ENCODE measurements around the gene TIPIN.

- TF ChIP-seq, protein P1, sequence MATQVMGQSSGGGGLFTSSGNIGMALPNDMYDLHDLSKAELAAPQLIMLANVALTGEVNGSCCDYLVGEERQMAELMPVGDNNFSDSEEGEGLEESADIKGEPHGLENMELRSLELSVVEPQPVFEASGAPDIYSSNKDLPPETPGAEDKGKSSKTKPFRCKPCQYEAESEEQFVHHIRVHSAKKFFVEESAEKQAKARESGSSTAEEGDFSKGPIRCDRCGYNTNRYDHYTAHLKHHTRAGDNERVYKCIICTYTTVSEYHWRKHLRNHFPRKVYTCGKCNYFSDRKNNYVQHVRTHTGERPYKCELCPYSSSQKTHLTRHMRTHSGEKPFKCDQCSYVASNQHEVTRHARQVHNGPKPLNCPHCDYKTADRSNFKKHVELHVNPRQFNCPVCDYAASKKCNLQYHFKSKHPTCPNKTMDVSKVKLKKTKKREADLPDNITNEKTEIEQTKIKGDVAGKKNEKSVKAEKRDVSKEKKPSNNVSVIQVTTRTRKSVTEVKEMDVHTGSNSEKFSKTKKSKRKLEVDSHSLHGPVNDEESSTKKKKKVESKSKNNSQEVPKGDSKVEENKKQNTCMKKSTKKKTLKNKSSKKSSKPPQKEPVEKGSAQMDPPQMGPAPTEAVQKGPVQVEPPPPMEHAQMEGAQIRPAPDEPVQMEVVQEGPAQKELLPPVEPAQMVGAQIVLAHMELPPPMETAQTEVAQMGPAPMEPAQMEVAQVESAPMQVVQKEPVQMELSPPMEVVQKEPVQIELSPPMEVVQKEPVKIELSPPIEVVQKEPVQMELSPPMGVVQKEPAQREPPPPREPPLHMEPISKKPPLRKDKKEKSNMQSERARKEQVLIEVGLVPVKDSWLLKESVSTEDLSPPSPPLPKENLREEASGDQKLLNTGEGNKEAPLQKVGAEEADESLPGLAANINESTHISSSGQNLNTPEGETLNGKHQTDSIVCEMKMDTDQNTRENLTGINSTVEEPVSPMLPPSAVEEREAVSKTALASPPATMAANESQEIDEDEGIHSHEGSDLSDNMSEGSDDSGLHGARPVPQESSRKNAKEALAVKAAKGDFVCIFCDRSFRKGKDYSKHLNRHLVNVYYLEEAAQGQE (IDR thresholded peaks at IDR 0.05; ENCODE audit: insufficient read depth in 1 of 2, low read depth in 2 of 2, low read length in 2 of 2) = no peak
- TF ChIP-seq TAF1 (IDR thresholded peaks at IDR 0.05; ENCODE audit: borderline replicate concordance, insufficient read depth, low read length) = no peak
Measured at GRCh38 chr15:66399276-66399675, 42.8 kb upstream of the TIPIN start.

Measured in PFSK-1 (cell line).